Inflammatory macrophage (primary cell): Measurements from ENCODE around the gene PPP2R2C.
A peak's percentile ranks its signal among the peaks of the same experiment; 100 is the strongest.

Experiments
- DNase-seq, 2 donors: peaks; one replicate each; pipeline ENCODE4 v3.0.0-alpha.2; 2020 to 2022

The PPP2R2C gene

DNA sequence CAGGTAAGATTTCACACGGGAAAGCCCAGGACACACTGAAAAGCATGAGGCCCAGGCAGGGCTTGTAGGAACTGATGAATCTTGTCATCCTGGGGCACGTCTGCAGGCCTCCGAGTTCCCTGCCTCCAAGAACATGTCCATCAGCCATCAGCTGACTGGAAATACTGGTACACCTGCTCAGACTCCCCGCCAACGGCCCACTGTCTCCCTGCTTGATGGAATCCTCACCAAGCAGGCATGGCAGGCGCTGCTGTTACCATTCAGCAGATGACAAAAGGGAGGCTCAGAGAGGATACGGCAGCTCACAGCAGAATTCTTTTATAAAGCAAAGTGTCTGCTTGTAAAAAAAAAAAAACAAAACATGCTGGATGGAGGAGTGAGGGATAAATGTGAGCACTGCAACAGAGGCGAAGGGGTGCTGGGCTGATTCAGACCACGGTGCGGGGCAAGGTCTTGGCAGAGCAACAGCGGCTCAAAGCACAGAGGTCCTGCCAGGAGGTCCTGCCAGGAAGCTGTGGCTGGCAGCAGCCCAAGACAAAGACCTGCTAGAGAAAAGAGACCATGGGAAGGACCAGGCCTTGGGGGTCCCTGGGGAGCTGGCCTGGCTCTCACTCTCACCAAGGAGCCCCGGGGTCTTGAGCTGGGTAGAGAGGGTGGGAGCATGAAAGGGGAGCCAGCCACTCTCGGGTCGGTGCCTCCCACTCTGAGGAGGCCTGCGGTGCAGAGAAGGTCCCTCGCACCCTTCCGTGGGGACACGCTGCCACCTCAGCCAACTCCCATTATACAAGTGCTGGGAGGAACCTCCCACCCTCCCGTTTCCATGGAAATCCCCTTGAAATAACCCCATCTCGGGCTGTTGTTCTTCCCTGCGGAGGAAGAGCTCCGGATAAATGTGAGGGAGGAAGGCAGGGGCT is 25.6 kb downstream of the PPP2R2C start:
- DNase-seq: no peak

DNA sequence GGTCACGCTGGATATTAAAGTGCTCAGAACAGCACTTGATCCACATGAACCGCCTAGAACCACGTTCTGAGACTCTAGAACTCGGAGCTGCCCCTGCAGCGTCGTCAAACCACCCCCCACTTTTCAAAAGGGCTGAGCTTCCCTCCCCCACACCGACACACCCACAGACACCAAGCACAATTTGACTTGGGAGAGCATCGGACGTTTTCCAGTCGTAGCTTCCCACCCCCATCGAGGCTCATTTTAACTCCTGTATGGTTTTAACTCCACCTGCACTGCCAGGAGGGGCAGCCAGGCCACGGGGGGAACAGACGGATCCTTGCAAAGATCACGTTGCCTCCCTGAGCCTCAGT is 26.3 kb downstream of the PPP2R2C start:
- DNase-seq: no peak

DNA sequence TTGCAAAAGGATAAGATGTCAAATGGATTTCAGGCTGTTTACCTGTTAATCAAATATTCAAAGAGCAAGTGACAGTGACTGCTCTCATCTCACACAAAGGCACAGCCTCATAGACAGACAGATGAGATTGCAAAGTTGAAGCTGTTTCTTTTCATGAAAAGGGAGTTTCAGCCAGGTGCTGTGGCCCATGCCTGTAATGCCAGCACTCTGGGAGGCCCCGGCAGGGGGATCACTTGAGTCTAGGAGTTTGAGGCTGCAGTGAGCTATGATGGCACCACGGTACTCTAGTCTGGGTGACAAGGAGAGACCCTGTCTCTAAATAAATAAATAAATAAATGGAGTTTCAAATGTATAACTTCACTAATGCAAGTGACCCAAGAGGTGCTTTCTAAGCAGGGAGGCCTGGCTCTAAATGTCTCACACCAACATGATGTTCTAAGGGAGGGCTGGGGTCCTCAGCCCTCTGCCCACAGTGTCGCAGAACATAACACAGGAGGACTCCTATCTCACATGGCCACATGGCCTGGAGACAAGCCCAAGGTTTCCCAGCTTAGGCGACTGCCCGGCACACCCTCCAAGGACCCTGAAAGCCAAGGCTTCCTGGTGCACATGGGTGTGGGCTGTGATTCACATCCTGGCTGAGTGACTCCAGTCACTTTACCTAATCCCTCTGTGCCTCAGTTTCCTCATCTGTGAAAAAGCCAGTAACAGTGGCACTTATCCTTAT is 26.8 kb downstream of the PPP2R2C start:
- no peak for DNase-seq

DNA sequence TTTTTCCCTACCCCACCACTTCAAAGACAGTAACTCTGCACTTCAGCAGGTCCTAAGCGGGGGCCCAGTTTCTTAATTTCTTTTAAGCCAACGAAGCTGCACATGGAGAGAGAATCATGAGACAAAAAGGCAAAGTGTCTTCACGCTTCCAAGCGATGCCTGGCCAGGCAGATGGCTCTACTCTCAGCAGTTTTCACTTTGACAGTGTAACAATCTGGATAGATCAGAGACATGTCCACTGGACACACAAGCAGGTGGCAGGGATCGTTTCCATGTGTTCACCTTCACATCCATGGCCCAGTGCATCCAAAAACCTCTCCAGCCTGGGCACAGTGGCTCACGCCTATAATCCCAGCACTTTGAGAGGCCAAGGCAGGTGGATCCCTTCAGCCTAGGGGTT is 27.8 kb downstream of the PPP2R2C start:
- no peak for DNase-seq

DNA sequence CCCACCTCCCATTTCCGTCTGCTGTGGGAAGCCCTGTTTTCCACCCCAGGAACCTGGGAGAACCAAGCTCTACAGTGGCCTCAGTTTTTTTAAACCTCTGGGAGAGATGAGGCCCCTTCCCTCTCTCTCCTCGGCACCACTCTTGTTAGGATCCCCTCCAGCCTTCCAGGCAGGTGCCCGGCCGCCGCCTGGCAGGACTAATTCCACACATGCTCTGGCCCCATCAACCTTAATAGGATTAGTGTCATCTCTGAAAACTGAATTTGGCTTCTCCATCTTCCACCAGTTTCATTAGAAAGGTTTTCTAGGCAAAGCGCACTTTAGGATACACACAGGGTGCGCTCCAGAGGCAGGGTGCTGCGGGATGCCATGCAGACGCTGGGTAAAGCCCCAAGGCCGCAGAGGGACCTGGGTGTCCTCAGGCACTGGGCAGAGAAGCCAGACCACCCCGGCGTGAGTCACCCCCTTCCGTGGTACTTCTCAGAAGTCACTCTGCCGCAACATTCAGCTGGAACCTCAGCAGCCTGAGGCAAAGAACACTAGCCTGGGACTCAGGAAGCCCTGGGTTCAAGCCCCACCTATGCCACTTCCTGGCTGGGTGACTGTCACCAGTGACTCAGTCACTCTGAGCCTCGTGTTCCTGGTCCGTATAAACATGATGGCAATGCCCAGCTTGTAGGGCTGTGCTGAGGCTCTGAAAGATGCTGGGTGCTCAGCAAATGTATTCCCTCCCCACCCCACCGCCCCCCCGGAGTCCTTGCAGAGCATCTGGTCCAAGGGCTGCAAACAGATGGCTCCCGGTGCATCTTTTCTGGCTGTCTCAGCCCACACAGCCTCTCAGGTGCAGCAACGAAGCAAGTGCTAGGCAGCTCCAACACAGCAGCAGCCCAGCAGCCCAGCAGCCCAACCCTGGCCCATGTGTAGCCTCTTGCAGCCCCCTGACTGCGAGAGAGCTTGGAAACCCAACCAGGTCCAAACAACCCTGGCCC is 29.1 kb downstream of the PPP2R2C start:
- no peak for DNase-seq

DNA sequence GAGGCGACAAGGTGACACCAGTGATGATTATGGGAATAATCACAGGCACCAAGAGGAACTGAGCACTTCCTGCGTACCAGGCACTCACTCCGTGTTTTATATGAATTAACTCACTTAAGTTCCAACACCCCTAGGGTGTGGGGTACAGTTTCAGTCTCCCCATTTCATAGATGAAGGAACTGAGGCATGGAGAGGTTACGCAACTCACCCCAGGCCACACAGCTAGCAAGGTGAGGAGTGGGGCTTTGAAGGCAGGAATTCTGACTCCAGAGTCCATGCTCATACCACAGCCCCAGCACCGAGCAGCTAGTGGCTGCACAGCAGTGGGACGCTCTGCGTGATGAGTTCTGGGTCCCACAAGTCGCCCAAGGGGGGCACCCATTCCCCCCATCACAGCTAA is 29.9 kb downstream of the PPP2R2C start:
- DNase-seq: no peak

DNA sequence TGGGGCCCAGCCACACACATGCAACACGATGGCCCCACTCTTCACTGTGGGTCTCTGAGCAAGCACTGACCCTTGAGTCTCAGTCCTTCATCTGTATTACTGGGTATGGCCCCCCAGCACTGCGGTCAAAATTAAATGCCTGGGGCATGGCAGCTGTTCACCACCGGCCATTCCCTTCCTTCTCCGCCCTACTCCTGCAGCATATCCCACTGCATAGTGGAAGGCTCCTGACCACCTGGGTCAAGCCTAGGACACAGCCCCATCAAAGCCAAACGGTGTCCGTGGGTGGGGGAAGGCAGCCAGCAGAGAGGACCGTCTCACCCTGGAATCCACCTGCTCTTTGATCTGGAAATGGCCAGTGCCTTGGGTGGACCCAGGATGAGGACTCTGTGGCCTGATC is 30.7 kb downstream of the PPP2R2C start:
- no peak for DNase-seq

DNA sequence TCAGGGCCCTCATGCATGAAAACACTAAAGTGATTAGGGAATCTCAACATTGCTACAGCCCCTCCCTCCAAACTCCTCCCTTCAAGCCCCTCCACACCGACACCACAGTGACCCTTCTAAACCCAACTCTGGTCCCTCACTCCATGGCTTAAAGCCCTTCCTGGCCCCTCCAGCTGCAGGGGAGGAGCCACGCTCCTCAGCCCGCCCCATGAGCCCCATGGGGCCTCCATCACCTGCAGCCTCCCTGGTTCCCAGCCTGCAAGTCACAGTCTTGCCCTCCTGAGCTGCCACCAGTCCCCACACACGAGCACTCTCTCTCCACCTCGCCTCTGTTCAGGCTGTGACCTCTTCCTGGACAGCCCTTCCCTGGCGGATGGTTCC is 31.2 kb downstream of the PPP2R2C start:
- DNase-seq: no peak

DNA sequence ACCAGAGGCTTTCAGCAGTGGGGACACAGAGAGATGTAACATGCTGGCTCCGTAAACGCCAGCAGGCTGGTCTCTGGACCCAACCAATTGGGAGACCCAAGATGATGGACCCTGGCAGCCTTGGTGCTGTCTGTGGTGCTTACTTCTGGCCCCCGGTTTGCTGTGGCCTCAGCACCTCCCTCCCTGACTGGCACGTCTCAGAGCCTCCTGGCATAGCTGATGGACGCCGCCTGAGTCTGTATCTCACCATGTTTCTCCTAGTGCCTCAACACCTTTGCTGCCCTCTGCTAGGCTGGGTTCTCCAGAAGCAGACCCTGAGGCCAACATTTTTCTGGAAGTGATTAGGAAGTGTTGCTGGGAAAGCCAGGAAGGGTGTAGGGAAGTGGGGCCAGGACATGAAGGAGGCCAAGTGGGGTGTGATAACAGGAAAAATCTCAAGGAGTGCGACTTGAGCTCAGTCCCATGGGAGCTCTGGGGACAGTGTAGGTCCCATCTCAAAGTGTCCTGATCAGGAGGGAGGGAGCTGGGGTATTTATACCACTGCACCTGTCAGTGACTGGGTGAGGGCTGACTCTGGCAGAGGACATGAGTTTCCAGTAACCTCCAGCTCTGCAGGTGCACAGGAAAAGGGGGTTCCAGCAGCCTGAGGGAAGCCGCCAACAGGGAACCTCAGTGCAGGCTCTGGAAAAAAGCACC is 31.8 kb downstream of the PPP2R2C start:
- DNase-seq: no peak

DNA sequence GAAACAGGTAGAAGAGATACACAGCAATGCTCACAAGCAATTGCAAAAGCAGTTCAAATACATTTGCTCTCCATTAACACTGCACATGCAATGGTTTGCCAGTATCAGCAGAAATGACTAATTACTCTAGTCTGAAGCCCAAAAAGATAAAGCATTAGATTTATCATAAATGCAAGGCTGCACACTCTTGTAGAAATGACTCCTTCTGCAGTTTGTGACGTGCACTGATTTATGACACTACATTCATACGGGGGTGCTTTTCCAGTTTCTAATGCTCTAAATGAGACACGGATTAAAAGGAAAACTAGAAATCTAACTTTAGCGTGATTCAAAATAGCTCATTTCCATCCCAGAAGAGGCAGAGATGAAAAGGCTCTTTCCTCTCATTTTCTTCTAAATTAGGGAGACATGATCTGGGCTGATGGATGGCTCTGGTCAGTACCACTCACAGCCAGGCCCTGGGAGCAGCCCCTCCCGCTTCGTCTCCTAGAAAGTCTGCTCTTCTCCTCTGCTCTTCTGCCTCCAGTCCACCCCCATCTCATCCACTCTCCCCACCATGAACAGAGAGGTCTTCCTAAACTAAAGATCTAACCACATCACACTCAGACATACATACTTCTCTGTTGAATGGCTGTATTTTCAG is 33.2 kb downstream of the PPP2R2C start:
- DNase-seq: no peak

DNA sequence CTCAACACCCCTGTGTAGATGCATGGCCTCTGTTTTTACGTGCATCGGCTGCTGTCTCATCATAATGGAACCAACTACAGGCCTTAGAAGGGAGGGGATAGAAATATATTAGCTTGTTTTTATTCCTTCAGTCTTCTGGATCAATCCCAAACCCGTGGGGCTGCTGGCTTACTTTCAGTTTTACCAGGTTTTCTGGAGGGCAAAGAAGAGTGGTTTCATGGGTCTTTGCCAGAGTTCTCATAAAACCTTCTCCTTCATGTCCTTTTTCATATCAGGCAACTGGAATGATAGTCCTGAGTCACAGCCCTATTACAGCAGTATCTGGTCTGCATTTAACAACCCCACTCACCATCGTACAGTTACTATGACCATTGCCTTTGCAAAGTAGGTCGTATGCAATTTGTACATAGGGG is 34.6 kb downstream of the PPP2R2C start:
- no peak for DNase-seq

DNA sequence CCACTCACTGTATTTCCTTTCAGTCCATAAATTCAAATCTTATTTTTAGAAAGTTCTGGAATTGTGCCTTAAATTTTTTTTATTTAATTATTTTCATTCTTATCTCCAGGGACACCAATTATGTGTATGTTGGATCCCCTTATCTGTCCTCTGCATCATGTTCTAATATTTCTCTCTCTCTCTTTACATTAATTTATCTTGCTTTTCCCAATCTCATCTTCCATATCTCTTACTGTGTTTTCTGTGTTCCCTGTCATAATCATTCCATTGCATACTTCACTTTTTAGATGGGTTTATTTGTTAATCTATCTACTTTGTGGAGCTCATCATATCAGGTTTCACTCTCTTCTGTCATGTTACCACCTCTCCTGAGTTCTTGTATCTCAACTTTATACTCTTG is 37.4 kb downstream of the PPP2R2C start:
- no peak for DNase-seq

DNA sequence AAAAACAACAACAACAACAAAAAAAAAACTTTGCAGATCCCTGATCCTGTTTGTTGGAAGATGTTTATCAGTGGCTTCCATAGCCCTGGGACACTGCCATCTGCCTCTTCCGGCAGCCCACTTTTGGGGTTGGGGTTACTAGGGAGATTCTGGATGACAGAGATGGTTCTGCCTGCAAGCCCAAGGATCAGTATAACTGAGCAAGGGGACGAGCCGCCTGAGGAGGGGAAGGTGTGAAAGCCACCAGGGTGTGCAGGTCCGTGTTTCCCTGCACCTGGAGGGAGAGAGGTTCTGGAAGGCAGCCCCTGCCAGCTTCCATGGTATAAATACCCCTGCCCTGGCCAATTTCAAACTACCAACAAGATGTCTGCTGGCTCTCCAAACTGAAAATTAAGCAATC is 41.5 kb downstream of the PPP2R2C start:
- no peak for DNase-seq

DNA sequence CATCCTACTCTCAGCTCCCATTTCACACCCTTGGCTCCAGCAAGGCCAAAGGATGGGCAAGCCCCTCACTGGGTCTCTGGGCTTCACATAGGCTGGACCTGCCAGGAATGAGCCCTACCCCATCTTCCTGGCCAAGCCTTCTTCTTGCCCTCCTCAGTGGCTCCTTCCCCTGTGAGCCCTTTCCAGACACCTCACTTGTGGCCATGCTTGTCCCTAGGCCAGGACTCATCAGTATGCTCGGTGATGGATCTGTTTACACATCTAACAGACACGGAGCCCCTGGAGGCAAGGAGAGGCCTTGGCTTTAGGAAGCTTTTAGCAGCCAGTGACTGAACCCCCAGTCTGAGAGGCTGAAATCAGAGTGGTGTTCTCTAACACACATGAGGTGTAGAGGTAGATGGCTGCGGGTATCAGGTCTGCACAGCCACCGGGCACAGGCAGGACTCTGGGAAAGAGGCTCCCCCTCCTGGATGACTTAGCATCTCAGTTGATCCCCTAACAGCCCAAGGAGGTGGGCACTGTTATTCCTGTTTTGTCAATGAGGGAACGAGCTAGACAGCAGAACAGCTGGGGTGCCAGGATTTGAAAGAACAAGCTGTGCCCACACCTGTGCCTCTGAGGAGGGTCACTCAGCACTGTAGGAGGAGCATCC is 44.8 kb downstream of the PPP2R2C start:
- no peak for DNase-seq

DNA sequence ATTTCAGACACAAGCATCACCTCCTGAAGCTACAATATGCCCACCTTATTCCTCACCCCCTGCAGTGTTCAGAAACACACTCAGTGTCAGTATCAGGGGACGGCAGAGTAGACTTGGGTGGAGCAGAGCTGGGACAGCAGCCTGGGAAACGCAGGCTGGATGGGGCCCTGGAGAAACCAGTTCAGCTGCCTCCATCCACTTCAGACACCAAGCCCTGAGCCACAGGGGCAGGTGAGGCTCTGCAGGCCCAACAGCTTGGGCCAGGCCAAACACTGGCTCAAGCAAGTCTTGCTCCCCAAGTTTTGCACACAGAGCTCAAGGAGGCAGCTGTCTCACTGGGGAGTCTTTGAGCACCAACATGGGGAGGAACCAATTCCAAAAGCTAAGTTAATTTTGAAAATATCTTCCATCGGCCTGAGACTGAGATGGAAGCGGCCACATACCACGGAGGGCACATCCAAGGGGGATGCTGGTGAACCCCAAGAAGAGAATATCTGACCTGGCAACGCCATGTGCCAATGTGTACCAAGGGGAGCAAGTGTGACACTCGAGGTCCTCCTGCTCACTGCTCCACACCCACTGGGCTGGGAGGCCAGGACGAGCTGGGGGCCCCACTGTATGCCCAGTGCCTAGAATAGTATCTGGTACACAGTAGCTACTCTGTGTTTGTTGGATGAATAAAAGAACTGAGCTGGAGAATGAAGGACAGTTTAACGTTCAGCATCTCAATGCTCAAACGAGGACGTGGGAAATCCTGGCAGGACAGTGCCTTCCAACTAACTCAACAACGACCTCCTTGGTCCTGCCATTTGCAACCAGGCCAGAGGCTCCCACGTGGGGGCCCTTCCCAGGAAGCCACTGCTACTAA is 45.6 kb downstream of the PPP2R2C start:
- no peak for DNase-seq

DNA sequence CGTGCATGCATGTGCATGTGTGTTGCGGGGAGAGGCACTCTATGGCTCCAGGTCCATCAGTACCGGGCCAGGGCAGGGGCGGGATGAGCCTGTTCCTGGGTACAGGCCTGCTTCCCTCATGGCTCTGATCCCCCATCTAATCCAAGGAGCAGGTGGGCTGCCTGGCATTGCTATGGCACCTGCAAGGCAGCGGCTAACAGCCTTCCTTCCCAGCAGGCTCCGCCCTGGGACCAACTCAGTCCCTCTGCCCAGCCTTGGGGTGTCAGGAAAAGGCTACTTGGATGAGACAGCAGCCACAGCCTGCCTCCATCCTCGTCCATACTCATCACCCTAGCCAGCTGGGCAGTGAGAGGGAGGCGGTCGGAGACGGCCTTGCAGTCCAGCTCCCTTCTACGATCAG is 46.5 kb downstream of the PPP2R2C start:
- DNase-seq: no peak

DNA sequence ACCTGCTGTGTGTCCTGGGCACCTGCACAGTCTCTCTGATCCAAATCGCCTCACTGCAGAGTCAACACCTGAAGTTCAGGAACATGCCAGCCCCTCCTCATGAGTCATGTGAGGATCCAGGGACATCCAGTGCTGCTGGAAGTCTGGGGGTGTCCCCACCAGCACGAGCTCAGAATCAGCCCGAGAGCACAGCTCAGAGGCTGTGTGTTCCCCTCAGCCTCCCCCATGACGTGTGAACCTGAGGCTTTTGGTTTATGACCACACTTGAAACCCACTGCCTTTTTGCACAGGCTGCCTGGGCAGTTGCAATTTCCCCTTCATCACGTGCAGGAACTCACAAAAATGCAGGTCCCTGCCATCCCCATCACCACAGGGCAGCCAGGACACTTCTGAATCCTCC is 47.1 kb downstream of the PPP2R2C start:
- no peak for DNase-seq

DNA sequence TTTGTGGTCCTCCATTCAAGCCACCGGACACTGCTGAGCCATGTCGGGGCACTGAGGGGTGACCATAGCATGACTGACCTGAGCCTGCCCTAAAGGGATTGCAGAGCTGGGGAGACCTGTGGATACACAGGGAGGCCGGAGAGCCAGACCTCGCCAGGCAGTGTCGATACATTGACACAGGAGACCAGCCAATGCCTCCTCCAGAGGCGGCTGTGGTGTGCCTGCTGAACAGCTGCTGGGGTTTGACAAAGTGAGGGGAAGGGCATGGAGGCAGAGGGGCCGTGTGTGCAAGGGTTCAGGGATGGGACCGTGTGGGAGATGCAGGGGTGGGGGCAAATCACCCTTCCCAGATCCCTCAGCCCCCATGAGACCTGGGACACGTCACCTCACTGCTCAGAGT is 48.0 kb downstream of the PPP2R2C start:
- DNase-seq: no peak

DNA sequence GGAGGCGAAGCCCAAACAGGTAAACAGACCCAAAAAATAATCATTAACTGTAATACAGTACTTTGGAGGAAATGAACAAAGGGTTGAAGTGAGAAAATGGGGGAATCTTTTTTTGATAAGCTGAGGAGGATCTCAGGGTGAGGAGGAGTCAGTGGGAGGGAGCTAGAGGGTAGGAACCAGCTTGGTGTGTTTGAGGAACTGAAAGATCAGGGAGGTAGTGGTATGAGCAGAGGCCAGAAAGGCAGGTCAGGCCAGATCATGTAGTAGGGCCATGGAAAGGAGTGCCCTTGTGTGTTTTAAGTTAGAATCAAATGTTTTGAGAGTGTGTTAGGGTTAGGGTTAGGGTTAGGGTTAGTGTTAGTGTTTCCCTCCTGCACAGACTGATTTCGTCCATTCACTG is 48.8 kb downstream of the PPP2R2C start:
- DNase-seq: peak in 1 of 2 donors; percentile 6

DNA sequence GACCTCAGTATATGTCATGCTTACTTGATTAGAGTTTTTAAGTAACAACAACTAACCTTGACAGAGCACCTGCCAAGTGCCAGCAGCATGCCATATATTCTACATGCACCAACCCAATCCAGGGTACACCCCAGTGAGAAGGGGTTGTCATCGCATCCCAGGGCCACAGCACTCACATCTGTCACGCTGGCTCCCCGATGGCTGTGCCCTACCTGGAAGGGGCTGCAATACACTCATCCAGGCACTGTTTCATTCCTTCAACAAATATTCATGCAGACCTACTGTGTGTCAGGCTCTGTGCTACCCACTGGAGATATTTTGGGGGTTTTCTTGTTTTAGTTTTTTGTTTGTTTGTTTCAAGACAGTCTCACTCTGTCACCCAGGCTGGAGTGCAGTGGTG is 49.5 kb downstream of the PPP2R2C start:
- no peak for DNase-seq
